GM23338 (cell line): ENCODE measurements around the gene SPRY2.

Experiments used
- CREB1 ChIP-seq: fragments of 250-450 bp; sonication (Bioruptor Pico); IDR thresholded peaks from 2 replicates; pipeline ENCODE4 v1.5.0; 2020; ENCODE audit warnings: low read depth, mild to moderate bottlenecking, moderate library complexity
- EZH2 ChIP-seq: fragments of 200-600 bp; sonication (generic); IDR thresholded peaks from one replicate; pipeline ENCODE4 v1.8.0; 2017; ENCODE audit warnings: antibody characterized with exemption, mild to moderate bottlenecking, low read depth; ENCODE audit not compliant: unreplicated experiment
- EZH2phosphoT487 ChIP-seq: fragments of 200-600 bp; sonication (generic); IDR thresholded peaks from one replicate; pipeline ENCODE4 v1.8.1; 2018; ENCODE audit warnings: antibody characterized with exemption; ENCODE audit not compliant: unreplicated experiment
- JUNB ChIP-seq: IDR thresholded peaks from one replicate; pipeline ENCODE4 v1.6.1; 2016; ENCODE audit warnings: antibody characterized with exemption; ENCODE audit not compliant: unreplicated experiment
- POLR2AphosphoS5 ChIP-seq: IDR thresholded peaks from 2 replicates; pipeline ENCODE4 v1.6.1; 2016; ENCODE audit warnings: antibody characterized with exemption, low read depth
- STAT1 ChIP-seq: IDR thresholded peaks from one replicate; pipeline ENCODE4 v1.6.1; 2016; ENCODE audit warnings: antibody characterized with exemption; ENCODE audit not compliant: unreplicated experiment
- TF ChIP-seq, protein P1 (sequence below): IDR thresholded peaks from one replicate; pipeline ENCODE4 v1.6.1; 2018; ENCODE audit warnings: antibody characterized with exemption; ENCODE audit not compliant: unreplicated experiment
- TF ChIP-seq, protein P2 (sequence below), 2 experiments: fragments of 200-600 bp in 1 of 2; sonication (generic) in 1 of 2; conservative IDR thresholded peaks; 2 replicates each; pipeline versions ENCODE4 v1.5.1 to v1.6.1; 2016 to 2017; ENCODE audit warnings: antibody characterized with exemption in 2 of 2, low read depth in 2 of 2, mild to moderate bottlenecking in 2 of 2, moderate library complexity in 1 of 2

DNA sequence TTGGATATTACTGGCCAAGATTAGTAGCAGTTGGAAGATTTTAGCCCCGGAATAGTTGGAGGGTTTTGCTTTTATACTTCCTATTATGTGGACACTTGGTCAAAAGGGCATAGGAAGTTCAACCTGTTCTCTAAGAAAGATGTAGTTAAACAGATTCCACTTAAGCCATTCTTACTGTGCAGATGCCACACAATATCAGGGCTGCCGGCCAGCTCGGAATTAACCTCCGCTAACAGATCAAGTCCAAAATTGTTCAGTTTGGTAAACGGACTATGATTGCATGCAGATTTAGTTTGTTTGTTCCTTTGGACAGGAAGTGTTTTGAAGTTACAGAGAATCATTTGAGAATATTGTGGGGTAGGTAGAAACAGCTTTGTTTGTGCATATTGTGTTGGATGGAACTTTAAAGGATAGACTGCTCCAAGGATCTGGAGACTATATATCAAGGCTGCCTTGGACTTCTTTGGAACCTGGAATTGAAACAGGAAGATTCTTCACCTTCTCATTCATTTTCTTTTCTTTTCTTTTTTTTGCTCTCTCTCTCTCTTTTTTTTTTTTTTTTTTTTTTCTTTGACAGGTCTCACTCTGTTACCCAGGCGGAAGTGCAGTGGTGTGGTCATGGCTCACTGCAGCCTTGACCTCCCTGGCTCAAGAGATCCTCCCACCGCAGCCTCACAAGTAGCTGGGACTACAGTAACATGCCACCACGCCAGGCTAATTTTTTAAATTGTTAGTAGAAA, 5.0 kb upstream of the SPRY2 start:
- TF ChIP-seq, protein P1, sequence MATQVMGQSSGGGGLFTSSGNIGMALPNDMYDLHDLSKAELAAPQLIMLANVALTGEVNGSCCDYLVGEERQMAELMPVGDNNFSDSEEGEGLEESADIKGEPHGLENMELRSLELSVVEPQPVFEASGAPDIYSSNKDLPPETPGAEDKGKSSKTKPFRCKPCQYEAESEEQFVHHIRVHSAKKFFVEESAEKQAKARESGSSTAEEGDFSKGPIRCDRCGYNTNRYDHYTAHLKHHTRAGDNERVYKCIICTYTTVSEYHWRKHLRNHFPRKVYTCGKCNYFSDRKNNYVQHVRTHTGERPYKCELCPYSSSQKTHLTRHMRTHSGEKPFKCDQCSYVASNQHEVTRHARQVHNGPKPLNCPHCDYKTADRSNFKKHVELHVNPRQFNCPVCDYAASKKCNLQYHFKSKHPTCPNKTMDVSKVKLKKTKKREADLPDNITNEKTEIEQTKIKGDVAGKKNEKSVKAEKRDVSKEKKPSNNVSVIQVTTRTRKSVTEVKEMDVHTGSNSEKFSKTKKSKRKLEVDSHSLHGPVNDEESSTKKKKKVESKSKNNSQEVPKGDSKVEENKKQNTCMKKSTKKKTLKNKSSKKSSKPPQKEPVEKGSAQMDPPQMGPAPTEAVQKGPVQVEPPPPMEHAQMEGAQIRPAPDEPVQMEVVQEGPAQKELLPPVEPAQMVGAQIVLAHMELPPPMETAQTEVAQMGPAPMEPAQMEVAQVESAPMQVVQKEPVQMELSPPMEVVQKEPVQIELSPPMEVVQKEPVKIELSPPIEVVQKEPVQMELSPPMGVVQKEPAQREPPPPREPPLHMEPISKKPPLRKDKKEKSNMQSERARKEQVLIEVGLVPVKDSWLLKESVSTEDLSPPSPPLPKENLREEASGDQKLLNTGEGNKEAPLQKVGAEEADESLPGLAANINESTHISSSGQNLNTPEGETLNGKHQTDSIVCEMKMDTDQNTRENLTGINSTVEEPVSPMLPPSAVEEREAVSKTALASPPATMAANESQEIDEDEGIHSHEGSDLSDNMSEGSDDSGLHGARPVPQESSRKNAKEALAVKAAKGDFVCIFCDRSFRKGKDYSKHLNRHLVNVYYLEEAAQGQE = no peak
- TF ChIP-seq, protein P2, sequence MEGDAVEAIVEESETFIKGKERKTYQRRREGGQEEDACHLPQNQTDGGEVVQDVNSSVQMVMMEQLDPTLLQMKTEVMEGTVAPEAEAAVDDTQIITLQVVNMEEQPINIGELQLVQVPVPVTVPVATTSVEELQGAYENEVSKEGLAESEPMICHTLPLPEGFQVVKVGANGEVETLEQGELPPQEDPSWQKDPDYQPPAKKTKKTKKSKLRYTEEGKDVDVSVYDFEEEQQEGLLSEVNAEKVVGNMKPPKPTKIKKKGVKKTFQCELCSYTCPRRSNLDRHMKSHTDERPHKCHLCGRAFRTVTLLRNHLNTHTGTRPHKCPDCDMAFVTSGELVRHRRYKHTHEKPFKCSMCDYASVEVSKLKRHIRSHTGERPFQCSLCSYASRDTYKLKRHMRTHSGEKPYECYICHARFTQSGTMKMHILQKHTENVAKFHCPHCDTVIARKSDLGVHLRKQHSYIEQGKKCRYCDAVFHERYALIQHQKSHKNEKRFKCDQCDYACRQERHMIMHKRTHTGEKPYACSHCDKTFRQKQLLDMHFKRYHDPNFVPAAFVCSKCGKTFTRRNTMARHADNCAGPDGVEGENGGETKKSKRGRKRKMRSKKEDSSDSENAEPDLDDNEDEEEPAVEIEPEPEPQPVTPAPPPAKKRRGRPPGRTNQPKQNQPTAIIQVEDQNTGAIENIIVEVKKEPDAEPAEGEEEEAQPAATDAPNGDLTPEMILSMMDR (conservative IDR thresholded peaks at IDR 0.05; ENCODE audit: low read depth in 2 of 2) = no peak
- TF ChIP-seq EZH2 (no peak), POLR2AphosphoS5 (no peak), STAT1 (no peak), EZH2phosphoT487 (no peak), CREB1 (no peak), JUNB (no peak)
